HepG2 (cell line): ENCODE measurements around the gene DNAI2. TPM values are rescaled to one million over a fixed set of nuclear protein-coding genes. Genes with fewer than 3 reads are reported as not detected.

Experiments
- AKNA ChIP-seq: sonication (generic); formaldehyde crosslinking; IDR thresholded peaks from 2 replicates; pipeline ENCODE4 v1.4.0; 2020; ENCODE audit warnings: missing genetic modification reagents, borderline replicate concordance
- MTF2 ChIP-seq: sonication (generic); formaldehyde crosslinking; IDR thresholded peaks from 2 replicates; pipeline ENCODE4 v1.5.0; 2020; ENCODE audit warnings: missing genetic modification reagents, borderline replicate concordance
- NCOA5 ChIP-seq: sonication (generic); formaldehyde crosslinking; IDR thresholded peaks from 2 replicates; pipeline ENCODE4 v1.4.0; 2020; ENCODE audit warnings: missing genetic modification reagents
- PATZ1 ChIP-seq: sonication (generic); formaldehyde crosslinking; IDR thresholded peaks from 2 replicates; pipeline ENCODE4 v1.4.0; 2020; ENCODE audit warnings: missing genetic modification reagents
- PHF20 ChIP-seq: sonication (generic); formaldehyde crosslinking; IDR thresholded peaks from 2 replicates; pipeline ENCODE4 v1.5.0; 2020; ENCODE audit warnings: mild to moderate bottlenecking, missing genetic modification reagents
- PHF21A ChIP-seq: sonication (generic); formaldehyde crosslinking; IDR thresholded peaks from 2 replicates; pipeline ENCODE4 v1.5.0; 2020; ENCODE audit warnings: mild to moderate bottlenecking, missing genetic modification reagents
- POLR2AphosphoS5 ChIP-seq: IDR thresholded peaks from 2 replicates; pipeline ENCODE4 v1.6.1; 2012; ENCODE audit warnings: low read depth, low read length
- TFDP1 ChIP-seq: IDR thresholded peaks from 2 replicates; pipeline ENCODE4 v1.6.1; 2016; ENCODE audit warnings: missing compliant biosample characterization, missing genetic modification reagents, borderline replicate concordance
- TMF1 ChIP-seq: sonication (generic); formaldehyde crosslinking; IDR thresholded peaks from 2 replicates; pipeline ENCODE4 v1.8.1; 2022; ENCODE audit warnings: low read depth, missing genetic modification reagents
- ZBED4 ChIP-seq: sonication (generic); formaldehyde crosslinking; IDR thresholded peaks from 2 replicates; pipeline ENCODE4 v1.4.0; 2020; ENCODE audit warnings: missing genetic modification reagents, borderline replicate concordance
- ZNF687 ChIP-seq: sonication (generic); formaldehyde crosslinking; IDR thresholded peaks from 2 replicates; pipeline ENCODE4 v1.5.1; 2020; ENCODE audit warnings: mild to moderate bottlenecking, missing genetic modification reagents, moderate library complexity
- polyA plus RNA-seq, 8 experiments: library from polyadenylated mRNA; depleted of rRNA in 3 of 8; stranded (reverse) in 7 of 8; unstranded in 1 of 8; fragments of >200 nt; fragmentation: Illumina TruSeq in 4 of 8; extraction: Trizol in 4 of 8; gene quantifications; 2 replicates each; pipeline versions ENCODE4 v1.2.1 to v1.2.3, GENCODE V29; 2011 to 2016; ENCODE audit warnings: low read depth in 4 of 8, missing spikeins in 1 of 8, mixed read lengths in 1 of 8; ENCODE audit not compliant: insufficient read depth in 1 of 8
- total RNA-seq, 5 experiments: library from RNA; depleted of rRNA; stranded (reverse); fragments of >200 nt; fragmentation: Illumina TruSeq; extraction: Trizol; gene quantifications; 2 replicates each; pipeline ENCODE4 v1.2.3, GENCODE V29; 2016; ENCODE audit warnings: low read depth in 1 of 5

DNAI2 gene
- total and polyA plus RNA-seq, 2 of the 13 experiments (the other 11 are each of a cell fraction or from before 2014, with no cell fraction given), result not detected

GRCh38 chr17:74354123-74354522 lies 80.1 kb downstream of the DNAI2 start (continued):
- TF ChIP-seq PATZ1 (CRISPR knock-in tag) (peak; percentile 53; the same call in 1 of the 2 replicates), NCOA5 (CRISPR knock-in tag) (no peak), AKNA (CRISPR knock-in tag) (no peak), TMF1 (CRISPR knock-in tag) (no peak), POLR2AphosphoS5 (no peak), ZNF687 (CRISPR knock-in tag) (peak; percentile 64), PHF21A (CRISPR knock-in tag) (no peak), TFDP1 (CRISPR knock-in tag) (peak; percentile 38; the same call in 1 of the 2 replicates), ZBED4 (CRISPR knock-in tag) (peak; percentile 41; the same call in 1 of the 2 replicates), PHF20 (CRISPR knock-in tag) (no peak), MTF2 (CRISPR knock-in tag) (peak; percentile 97; the same call in 1 of the 2 replicates)
